ENCODE measurements around the gene OSBPL8.

The OSBPL8 gene

DNA sequence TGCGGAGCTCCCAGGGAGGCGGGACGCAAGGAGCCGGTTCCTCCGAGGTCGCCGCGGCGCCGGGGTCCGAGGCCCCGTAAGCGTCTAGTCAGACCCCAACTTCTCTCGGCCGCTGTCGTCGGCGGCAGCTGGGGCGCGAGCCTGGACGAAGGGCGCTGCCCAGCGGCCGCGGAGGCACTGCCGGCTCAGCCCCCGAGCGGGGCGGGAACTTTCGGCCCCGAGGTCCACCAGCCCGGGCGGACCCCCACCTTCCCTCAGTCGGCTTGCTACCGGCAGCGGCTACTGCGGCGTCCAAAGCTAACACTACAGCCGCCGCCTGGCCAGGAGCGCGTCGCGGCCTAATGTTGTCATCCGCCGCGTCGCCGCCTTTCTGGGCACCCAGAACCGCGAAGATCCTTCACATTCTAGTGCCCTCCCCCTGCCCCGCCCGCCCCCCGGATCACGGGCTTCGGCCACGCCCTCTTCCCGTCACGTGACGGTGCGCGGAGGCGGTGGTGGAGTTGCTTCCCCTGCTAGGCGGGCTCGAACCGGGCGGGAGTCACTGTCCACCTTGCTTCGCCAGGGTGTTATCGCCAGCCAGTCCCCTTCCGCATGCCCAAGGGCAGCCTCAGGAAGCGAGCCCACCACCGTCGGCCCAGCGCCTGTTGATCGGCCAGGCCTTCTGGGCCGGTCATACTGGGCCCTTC is at the start of gene OSBPL8:
Gene OSBPL8 (minus strand): TSS at position 372 of the 686 bp plus-strand sequence. CDS start 72,220 bp downstream, outside the sequence.
- peak; percentile 94 for DNase-seq (ENCODE audit: low read depth in 2 of 2)

GRCh38 chr12:76608070-76608469 is 48.5 kb upstream of the OSBPL8 start:
- no peak for DNase-seq (ENCODE audit: low read depth in 2 of 2)

DNA sequence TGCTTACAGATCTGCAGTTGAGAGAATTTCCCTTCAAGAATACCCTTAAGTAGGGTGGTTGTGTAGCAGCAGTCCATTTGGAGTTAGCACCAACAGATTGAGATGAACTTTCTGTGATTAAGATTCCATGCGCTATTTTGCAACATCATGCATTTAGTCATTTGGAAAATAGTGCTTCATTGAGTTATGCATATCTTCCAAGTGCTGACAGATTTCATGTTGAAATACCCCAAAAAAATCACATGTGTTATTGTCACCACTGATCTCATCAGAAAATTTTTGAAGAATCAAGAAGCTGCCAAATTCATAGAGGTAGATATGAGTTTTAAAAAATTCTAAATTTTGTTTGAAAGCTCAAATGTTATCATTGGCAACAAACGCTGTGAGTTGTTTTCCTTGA is 35.5 kb upstream of the OSBPL8 start:
- no peak for DNase-seq (ENCODE audit: low read depth in 2 of 2)

DNA sequence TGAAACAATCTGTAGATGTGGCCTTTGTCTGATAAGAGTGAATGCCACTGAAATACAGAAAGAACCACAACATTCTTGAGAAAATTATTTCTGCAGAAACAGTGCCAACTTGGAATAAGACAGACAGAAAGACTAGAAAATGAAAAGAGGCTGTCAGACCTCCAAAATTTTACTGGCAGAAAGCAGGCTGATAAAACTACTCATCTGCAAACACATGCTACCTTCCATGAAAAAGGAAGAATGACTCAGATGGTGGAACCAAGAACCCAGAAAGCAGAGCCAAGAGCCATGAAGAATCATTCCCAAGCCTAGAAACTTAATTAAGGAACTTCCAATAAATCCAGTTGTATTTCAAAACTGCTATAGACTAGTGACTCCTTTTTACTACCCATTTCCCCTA is 31.9 kb upstream of the OSBPL8 start:
- DNase-seq (ENCODE audit: low read depth in 2 of 2): no peak

DNA sequence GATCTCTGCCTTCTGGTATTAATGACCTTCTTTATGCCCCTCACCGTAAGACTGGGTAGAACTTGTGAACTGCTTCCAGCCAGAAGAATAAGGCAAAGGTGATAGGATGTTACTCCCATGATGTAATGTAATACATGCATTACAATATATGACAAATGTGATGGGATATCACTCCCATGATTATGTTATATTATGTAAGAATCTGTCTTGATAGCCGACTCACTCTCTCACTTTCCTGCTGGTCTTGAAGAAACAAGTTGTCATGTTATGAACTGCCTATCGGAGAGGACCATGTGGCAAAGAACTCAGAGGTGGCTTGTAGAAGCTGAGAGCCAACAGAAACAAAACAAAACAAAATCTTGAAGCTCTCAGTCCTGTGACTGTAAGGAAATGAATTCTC is 30.6 kb upstream of the OSBPL8 start:
- no peak for DNase-seq (ENCODE audit: low read depth in 2 of 2)

DNA sequence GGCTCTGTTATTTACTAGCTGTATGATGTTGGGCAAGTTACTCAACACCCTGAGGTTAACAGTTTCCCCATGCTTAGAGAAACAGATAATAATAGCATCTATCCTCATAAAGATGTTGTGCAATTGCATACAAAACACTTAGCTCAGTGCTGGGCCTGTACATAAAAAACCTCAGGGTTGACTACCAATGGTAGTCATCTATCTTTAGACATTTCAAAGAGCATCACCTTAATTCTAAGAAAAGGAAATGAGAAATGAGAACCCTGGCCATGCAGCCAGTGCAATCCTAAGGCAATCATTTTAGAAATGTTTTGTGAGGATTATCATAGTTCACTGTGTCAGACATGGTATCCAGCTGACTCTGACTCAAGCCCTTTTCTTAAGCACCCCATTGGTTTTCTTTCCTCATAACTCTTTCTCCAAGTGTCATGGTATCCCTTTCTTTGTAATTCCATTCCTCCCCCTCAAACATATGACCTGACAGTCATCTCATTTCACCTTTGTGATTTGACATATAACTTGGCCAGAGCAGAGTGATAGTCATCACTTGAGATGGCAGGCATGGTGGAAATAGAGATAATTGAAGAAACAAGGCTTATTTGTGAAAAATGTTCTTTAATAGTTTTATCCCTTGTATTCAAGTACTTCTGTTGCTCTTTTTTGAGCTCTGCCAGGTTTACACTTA is 29.5 kb upstream of the OSBPL8 start:
- no peak for DNase-seq (ENCODE audit: low read depth in 2 of 2)

DNA sequence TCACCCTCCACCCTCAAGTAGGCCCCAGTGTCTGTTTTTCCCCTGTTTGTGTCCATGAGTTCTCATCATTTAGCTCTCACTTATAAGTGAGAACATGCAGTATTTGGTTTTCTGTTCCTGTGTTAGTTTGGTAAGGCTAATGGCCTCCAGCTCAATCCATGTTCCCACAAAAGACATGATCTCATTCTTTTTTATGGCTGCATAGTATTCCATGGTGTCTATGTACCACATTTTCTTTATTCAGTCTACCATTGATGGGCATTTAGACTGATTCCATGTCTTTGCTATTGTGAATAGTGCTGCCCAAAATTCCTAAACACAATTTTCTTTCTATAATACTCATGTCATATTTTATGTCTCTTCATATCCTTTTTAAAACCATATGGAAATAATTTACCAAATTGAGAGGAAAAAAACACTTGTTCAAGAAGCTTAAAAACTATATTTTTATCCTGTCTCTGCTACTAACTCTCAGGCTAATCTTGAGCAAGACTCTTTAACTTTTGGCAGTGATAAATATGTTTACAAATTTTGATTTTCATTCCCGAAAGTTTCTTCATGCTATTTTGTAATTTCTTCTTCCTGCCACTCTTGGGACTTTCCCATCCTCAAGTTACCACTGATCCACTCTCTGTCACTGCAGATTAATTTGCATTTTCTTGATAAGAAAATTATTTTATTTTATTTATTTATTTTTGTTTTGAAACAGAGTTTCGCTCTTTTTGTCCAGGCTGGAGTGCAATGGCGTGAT is 28.0 kb upstream of the OSBPL8 start:
- no peak for DNase-seq (ENCODE audit: low read depth in 2 of 2)

DNA sequence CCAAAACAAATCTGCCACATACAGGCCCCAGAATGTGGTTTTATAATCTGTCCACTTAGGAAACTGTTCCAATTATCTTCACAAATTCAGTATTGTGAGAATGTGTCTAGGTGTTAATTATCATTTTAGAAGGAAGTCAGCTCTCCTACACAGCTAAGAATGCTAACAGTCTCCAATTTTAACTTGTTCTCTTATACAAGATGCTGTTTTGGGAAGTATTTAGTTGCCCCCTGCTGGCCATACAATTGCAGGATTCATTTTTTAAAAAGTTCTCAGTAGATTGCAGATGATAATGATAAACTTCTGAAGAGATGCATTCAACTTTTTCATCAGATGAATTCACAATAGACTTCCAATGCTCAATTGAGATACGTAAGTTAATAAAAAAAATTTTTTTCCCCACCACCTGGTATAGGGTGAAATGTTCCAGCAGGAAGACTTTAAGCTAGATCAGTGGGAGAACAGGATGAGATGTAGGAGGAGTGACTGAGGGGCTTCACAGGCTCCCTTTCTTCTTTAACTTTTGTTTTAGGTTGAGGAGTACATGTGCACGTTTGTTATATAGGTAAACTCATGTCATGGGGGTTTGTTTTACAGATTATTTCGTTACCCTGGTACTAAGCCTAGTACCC is 27.3 kb upstream of the OSBPL8 start:
- no peak for DNase-seq (ENCODE audit: low read depth in 2 of 2)

DNA sequence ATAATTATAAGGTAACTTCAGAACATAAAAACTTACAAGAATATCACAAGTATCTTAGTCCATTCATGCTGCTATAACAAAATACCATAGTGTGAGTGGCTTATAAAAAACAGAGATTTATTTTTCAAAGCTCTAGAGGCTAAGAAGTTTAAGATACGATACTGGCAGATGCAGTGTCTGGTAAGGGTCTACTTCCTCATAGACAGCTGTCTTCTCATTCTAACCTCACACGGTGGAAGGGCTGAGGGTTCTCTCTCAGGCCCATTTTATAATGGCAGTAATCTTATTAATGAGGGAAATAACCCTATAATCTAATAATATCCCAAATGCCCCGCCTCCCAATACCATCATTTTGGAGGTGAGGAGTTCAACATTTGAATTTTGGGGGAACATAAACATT is 23.7 kb upstream of the OSBPL8 start:
- no peak for DNase-seq (ENCODE audit: low read depth in 2 of 2)

DNA sequence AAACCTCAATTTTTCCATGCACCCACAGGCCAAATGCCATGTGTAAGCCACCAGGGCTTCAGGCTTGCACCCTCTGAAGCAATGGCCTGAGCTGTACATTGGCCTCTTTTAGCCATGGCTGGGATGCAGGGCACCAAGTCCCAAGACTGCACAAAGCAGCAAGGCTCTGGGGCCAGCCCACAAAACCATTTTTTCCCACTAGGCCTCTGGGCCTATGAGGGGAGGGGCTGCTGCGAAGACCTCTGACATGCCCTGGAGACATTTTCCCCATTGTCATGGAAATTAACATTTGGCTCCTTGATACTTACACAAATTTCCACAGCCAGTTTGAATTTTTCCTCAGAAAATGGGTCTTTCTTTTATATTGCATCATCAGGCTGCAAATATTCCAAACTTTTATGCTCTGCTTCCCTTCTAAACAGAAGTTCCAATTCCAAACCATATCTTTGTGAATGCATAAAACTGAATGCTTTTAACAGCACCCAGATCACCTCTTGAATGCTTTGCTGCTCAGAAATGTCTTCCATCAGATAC is 14.3 kb upstream of the OSBPL8 start:
- DNase-seq (ENCODE audit: low read depth in 2 of 2): no peak

GRCh38 chr12:76571256-76571655 is 11.7 kb upstream of the OSBPL8 start:
- DNase-seq (ENCODE audit: low read depth in 2 of 2): no peak

DNA sequence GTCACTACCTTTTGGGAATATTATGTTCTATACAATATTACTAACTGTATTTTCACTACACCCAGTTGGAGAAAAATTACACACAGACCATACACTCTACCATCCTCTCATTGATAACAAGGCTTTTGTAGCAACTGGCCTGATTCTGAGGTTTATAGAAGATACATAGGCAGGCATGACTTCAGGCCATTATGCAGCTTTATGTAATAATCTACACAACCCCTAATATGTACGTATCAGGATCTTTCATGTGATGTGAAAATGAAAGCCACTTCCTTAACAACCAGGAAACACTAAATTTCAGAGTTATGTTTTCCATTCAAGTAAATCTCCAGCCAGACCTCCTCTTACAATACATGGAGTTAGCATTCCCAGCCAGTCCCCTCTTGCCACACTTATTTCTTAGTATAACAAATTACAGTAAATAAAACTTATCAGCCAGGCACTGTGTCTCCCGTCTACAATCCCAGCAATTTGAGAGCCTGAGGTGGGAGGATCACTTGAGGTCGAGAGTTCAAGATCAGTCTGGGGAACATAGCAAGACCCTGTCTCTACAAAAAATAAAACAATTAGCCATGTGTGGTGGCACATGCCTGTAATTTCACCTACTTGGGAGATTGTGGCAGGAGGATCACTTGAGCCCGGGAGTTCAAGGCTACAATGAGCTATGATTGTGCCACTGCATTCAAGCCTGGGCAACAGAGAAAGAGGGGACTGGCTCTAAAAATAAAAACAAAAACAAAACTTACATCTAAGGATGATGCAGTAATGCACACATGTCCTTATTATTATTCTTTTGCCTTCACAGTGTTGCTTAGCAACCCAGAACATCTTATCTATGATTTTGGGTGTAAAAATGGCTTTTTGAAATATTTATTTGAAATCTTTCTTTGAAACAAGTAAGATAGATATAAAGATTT is 10.4 kb upstream of the OSBPL8 start:
- no peak for DNase-seq (ENCODE audit: low read depth in 2 of 2)

DNA sequence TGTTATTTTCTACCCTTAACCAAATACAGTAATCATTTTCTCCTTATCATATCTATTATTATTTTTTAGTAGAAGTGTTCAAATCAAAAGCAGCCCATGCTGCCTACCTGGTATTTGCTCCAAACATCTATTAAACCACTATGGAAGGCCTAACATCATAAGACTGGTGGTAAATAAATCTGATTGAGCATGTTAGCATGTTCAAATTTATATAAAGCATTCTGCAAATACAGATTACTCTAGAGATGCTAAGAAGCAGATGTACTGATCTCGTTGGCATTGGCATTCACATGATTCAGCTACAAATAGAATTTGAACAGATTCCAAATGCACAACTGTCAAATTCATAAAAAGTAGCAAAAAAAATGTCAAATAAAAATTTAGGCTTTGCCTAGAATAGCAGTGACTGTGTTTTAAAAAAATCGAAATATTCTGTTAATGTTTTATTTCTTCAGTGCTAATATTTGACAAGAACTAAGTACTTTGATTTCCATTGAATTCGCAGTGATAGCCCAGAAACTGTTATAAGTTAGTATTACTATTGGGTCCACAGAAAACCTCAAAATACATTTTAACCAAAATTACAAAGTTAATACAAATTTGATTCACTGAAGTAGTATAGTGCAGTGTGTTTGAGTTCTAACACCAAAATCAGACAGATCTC is 9.4 kb upstream of the OSBPL8 start:
- DNase-seq (ENCODE audit: low read depth in 2 of 2): no peak

- DNase-seq (ENCODE audit: low read depth in 2 of 2): no peak
Observed at GRCh38 chr12:76568130-76568529, 8.6 kb upstream of the OSBPL8 start.

- DNase-seq (ENCODE audit: low read depth in 2 of 2): no peak
Observed at GRCh38 chr12:76563061-76563460, 3.5 kb upstream of the OSBPL8 start.

- DNase-seq (ENCODE audit: low read depth in 2 of 2): no peak
Observed at GRCh38 chr12:76562130-76562529, 2.6 kb upstream of the OSBPL8 start.

DNA sequence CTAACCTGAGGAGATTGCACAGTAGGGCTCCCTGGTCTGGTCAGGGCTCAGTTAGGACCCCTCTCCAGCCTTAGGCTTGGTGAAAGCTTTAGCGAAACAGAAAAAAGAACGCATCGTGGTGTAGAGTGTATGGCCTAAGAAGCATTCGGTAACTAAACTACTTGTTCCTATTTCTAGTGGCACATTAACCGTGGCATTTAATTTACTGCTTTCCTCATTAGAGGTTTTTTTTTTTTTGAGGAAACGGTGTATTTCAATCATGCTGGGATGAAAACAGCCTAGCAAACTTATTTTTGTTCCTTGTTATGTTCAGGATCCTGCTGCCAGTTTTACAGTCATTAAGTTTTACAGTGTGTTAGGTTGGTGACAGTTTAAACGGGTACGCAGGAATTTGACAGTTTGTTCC is 518 bp upstream of the OSBPL8 start:
- no peak for DNase-seq (ENCODE audit: low read depth in 2 of 2)

DNA sequence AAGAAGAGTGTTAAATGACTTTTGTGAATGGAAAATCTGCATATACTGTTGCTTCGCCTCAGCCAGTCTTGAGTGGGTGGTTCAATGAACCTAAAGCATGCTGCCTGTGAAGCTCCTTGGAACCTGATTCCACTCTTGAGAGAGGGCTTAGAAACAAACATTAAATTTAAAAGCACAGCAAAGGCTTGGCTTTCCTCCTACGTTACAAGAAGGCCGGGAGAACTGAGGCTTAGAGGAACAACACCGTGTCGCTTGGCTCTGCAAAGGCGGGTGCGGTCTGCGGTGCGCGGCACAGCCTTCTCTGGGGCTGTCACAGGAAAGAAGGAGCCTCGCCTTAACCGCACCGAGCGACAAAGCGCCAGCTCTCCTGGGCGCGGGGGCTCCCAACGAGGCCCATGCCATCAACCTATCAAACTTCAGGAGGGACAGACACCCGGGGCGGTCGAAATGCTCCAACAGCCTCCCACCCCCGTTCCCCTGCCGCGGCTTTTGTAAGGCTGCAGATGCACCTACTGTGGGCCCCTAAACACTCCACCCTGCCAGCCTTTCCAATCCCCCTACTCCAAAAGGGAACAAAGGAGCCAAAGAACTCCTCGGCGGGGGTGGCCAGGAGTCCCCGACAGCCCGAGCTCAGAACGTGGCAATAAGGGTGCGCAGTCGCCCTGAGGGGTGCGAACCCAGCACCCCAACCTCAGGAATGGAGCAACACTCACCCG is 729 bp downstream of the OSBPL8 start:
- peak; percentile 61 to 63 for DNase-seq (ENCODE audit: low read depth in 2 of 2)

- no peak for DNase-seq (ENCODE audit: low read depth in 2 of 2)
Observed at GRCh38 chr12:76556368-76556767, 3.2 kb downstream of the OSBPL8 start.

DNA sequence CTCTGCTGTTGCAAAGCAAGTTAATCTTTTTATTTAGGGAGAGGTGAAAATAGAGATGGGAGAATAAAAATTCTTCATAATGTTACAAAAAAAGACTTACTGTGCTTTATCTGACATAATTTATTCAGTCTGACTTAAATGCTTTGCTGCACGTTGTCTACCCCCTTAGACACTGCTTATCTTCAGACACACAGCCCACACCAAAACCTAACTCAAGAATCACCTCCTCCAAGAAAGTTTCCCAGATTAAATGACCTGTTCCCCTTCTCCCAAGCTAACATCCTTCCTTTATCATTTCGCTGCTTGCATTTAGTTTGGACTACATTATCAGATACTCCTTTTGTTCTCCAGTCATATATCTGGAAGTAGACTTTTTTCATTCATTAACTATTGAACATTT is 3.8 kb downstream of the OSBPL8 start:
- DNase-seq (ENCODE audit: low read depth in 2 of 2): no peak
